ENCODE data around the gene ZSCAN21.

GRCh38 chr7:100059251-100059739 is 9.7 kb downstream of the ZSCAN21 start:
- TF ChIP-seq, protein P1, sequence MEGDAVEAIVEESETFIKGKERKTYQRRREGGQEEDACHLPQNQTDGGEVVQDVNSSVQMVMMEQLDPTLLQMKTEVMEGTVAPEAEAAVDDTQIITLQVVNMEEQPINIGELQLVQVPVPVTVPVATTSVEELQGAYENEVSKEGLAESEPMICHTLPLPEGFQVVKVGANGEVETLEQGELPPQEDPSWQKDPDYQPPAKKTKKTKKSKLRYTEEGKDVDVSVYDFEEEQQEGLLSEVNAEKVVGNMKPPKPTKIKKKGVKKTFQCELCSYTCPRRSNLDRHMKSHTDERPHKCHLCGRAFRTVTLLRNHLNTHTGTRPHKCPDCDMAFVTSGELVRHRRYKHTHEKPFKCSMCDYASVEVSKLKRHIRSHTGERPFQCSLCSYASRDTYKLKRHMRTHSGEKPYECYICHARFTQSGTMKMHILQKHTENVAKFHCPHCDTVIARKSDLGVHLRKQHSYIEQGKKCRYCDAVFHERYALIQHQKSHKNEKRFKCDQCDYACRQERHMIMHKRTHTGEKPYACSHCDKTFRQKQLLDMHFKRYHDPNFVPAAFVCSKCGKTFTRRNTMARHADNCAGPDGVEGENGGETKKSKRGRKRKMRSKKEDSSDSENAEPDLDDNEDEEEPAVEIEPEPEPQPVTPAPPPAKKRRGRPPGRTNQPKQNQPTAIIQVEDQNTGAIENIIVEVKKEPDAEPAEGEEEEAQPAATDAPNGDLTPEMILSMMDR (IDR thresholded peaks at IDR 0.05; ENCODE audit: insufficient read depth, low read depth, low read length) = no peak
- no peak for TF ChIP-seq EZH2 (IDR thresholded peaks at IDR 0.05; ENCODE audit: insufficient read depth, low read length)
